Measurements from ENCODE around the gene NOXA1. TPM values are rescaled to one million over a fixed set of nuclear protein-coding genes. Genes with fewer than 3 reads are reported as not detected.

Gene NOXA1
- total and polyA plus RNA-seq, 9 of the 15 experiments (the other 6 are each of a cell fraction or from before 2014, with no cell fraction given), result 0.07 to 1.2 (median 0.20) TPM; not detected in 4

GRCh38 chr9:137423514-137424291 is 510 bp downstream of the NOXA1 start:
- no peaks in the 10 kb centered on the region for H3K27me3 ChIP-seq (ENCODE audit: control insufficient read depth in 2 of 2, insufficient read depth in 2 of 2, low read length in 2 of 2)
- 6% methylated on average over 22 of the region's 77 CpGs for WGBS (ENCODE audit: insufficient coverage, low coverage, missing lambda C conversion rate)
- H3K4me2 ChIP-seq (ENCODE audit: insufficient read depth, low read length), result peak overlapping the region; percentile 72
- no peaks in the 10 kb centered on the region for H4K20me1 ChIP-seq (replicated peaks; ENCODE audit: control insufficient read depth, insufficient read depth, low read length)
- DNase-seq (ENCODE audit: extremely low read depth in 1 of 4, low spot score in 3 of 4), result peak; percentile 48 to 53 (median 52)
- H2AFZ ChIP-seq (ENCODE audit: low read depth, low read length), result peak overlapping the region; percentile 71
- ChIA-PET CTCF (ENCODE audit: low intra/inter-chr PET ratio) (interaction anchor here (1.1 kb wide), 1 partner anchor 146 kb away, joined by 4 read pairs; no protein-coding TSS in a partner anchor), POLR2A (interaction anchor here (0.6 to 3.4 kb wide), 6 partner anchors 9 to 181 kb away, joined by 3 to 21 read pairs (median 4); no protein-coding TSS in a partner anchor)
- H3K4me1 ChIP-seq (replicated peaks in 1 of 2; ENCODE audit: control insufficient read depth in 2 of 2, insufficient read depth in 2 of 2, low read length in 2 of 2), result peaks cover 35 to 52% of the 10 kb centered on the region in 2 experiments
- peak; percentile 39 for ATAC-seq
- intact Hi-C loops (cut with micrococcal nuclease), result loop anchor here (10.0 kb wide), 1 partner anchor 119 kb away; the partner anchor contains the start of gene NRARP
- H3K9me3 ChIP-seq (replicated peaks; ENCODE audit: control insufficient read depth, insufficient read depth, low read depth, low read length), result no peaks in the 10 kb centered on the region
- H3K79me2 ChIP-seq (ENCODE audit: control insufficient read depth, insufficient read depth, low read length), result peaks cover 37% of the 10 kb centered on the region
- in situ Hi-C loops (cut with MboI), result no loop called here
- no peaks in the 10 kb centered on the region for H3K9me1 ChIP-seq (ENCODE audit: control insufficient read depth, insufficient read depth, low read length)
- H3K36me3 ChIP-seq (ENCODE audit: control insufficient read depth, insufficient read depth, low read length), result peaks cover 5% of the 10 kb centered on the region; the same call in 1 of the 3 replicates
- BruUV-seq (replicated peaks), result no TSS peak
- H3K4me3 ChIP-seq, result peak overlapping the region; percentile 97
- peak overlapping the region; percentile 72; the same call in 2 of the 3 replicates for H3K27ac ChIP-seq (ENCODE audit: extremely low read depth, low read depth, low read length)
- H3K9ac ChIP-seq (ENCODE audit: insufficient read depth in 1 of 2, low read depth in 2 of 2, low read length in 2 of 2), result peak overlapping the region; percentile 73 to 93; a peak in 3 of 4 replicates
- FAIRE-seq, result no peak
- TF ChIP-seq PHB2 (IDR thresholded peaks at IDR 0.05; ENCODE audit: low read depth) (no peak), L3MBTL2 (IDR thresholded peaks at IDR 0.05) (peak; percentile 59), RFX5 (IDR thresholded peaks at IDR 0.05; ENCODE audit: low read depth, low read length) (no peak), MAFF (IDR thresholded peaks at IDR 0.05; ENCODE audit: low read length) (no peak), GATAD2B (IDR thresholded peaks at IDR 0.05; ENCODE audit: borderline replicate concordance) (0 out of 2 replicates have a peak, but pooled peaks have one; percentile 39), HBP1 (CRISPR knock-in tag; IDR thresholded peaks at IDR 0.05) (no peak), ZNF24 (IDR thresholded peaks at IDR 0.05) (no peak), STAT5B (CRISPR knock-in tag; IDR thresholded peaks at IDR 0.05) (no peak), CHD1 (IDR thresholded peaks at IDR 0.05; ENCODE audit: low read length) (peak; percentile 84), MTA3 (IDR thresholded peaks at IDR 0.05; ENCODE audit: borderline replicate concordance) (no peak), SMARCC2 (IDR thresholded peaks at IDR 0.05; ENCODE audit: low read depth) (no peak), MEF2D (tag; conservative IDR thresholded peaks at IDR 0.05; ENCODE audit: low read depth) (no peak), ZNF518B (CRISPR knock-in tag; IDR thresholded peaks at IDR 0.05) (no peak)
- TF ChIP-seq, protein P1, sequence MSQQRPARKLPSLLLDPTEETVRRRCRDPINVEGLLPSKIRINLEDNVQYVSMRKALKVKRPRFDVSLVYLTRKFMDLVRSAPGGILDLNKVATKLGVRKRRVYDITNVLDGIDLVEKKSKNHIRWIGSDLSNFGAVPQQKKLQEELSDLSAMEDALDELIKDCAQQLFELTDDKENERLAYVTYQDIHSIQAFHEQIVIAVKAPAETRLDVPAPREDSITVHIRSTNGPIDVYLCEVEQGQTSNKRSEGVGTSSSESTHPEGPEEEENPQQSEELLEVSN (IDR thresholded peaks at IDR 0.05; ENCODE audit: borderline replicate concordance in 1 of 2, extremely low read depth in 1 of 2, insufficient read depth in 1 of 2, insufficient read length in 1 of 2, low read depth in 1 of 2, low read length in 1 of 2, poor library complexity in 1 of 2, severe bottlenecking in 1 of 2), result peak in 1 of 2 experiments; percentile 58
- TF ChIP-seq, protein P2, sequence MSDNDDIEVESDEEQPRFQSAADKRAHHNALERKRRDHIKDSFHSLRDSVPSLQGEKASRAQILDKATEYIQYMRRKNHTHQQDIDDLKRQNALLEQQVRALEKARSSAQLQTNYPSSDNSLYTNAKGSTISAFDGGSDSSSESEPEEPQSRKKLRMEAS (CRISPR knock-in tag; IDR thresholded peaks at IDR 0.05), result no peak
